Adipose tissue (tissue), 3 donors: ENCODE results near the gene OBSCN. TPM values are rescaled to one million over a fixed set of nuclear protein-coding genes. Genes with fewer than 3 reads are reported as not detected.

Experiments
- H3K27ac ChIP-seq: one replicate; pipeline ENCODE4 v1.5.1; 2013; ENCODE audit warnings: low read depth, low read length
- WGBS, 3 donors: extraction: QIAGEN DNeasy Blood & Tissue Kit; methylation state at CpG; one replicate each; pipeline ENCODE4 v1.1.7; 2013; 5-methylcytosine and 5-hydroxymethylcytosine counted together
- polyA plus RNA-seq, 3 donors: library from polyadenylated mRNA; stranded (reverse); fragments of 200-250 nt; gene quantifications; one replicate each; pipeline ENCODE4 v1.2.3, GENCODE V29; 2013
- donor health status: healthy with polysubstance abuse.
- donor health status: Bipolar disorder and iron deficiency.
- donor health status: healthy.

OBSCN gene
- polyA plus RNA-seq, 3 donors = 3.0 to 7.9 (median 3.2) TPM

DNA sequence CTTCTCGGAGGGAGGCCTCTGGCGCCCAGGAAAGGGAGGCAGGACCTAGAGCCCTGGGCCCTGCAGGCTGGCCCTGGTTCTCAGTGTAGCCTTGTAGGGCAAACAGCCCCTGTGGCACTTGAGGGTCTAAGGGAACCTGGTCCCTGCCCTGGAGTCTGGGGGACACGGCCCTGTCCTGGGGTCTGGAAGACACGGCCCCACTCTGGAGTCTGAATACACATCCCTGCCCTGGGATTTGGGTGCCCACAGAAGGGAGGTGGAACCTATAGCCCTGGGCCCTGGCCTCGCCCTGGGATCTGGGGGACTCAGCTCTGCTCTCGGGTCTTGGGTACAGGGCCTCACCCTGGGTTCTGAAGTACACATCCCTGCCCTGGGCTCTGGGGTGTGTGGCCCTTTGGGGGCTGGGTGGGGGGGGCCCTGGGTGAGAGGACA lies 97.9 kb downstream of the OBSCN start:
- 89 to 91% (median 90%) methylated on average over 6 of the region's 6 CpGs for WGBS, 3 donors
- H3K27ac ChIP-seq = no peak overlapping the region

DNA sequence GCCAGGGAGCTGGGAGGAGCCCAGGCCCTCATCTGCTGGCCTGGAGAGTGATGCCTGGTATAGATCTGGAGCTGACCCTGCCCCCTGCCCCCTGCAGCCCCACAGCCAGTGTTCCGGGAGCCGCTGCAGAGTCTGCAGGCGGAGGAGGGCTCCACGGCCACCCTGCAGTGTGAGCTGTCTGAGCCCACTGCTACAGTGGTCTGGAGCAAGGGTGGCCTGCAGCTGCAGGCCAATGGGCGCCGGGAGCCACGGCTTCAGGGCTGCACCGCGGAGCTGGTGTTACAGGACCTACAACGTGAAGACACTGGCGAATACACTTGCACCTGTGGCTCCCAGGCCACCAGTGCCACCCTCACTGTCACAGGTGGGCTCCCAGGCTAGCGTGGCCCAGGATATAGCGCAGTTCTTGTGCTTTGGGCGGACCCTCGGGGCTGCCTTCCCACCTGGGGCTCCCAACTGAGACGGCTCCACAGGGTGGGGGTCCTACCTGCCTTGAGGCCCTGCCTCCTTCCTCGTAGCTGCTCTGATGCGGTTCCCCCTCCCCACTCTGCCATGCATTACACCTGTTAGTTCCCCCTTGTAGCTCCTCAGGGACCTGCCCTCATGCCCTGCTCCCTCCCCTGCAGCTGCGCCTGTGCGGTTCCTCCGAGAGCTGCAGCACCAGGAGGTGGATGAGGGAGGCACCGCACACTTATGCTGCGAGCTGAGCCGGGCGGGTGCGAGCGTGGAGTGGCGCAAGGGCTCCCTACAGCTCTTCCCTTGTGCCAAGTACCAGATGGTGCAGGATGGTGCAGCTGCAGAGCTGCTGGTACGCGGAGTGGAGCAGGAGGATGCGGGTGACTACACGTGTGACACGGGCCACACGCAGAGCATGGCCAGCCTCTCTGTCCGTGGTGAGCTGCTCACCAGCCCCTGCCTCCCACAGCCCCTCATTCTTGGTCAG lies 98.7 kb downstream of the OBSCN start:
- WGBS, 3 donors = 71 to 78% (median 72%) methylated on average over 34 to 35 of the region's 35 CpGs

DNA sequence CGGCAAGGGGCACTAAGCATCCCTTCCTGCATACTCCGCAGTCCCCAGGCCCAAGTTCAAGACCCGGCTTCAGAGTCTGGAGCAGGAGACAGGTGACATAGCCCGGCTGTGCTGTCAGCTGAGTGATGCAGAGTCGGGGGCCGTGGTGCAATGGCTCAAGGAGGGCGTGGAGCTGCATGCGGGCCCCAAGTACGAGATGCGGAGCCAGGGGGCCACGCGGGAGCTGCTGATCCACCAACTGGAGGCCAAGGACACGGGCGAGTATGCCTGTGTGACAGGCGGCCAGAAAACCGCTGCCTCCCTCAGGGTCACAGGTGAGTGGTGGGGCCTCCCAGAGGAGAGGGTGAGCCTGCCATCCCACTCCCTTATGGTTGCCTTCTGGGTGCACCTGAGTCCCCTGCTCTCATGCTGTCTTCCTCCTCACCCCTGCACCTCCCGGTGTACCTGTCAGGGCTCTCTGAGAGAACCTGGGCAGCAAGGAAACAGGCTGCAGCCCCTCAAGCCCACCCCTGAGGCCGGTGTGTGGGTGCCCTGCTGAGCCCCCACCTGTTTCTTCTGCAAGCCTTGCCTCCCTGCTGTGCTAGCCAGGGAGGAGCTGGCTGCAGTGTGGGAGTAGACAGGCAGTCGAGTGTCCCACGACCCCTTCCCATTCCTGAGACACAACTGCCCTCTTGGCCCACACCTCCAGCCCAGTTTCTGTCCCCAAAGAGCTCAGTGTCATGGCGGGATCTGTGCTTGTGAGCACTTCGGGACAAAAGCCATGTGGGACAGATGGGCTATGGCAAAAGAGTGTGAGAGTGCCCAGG lies 99.6 kb downstream of the OBSCN start:
- 70 to 83% (median 77%) methylated on average over 19 to 22 of the region's 22 CpGs for WGBS, 3 donors
- H3K27ac ChIP-seq = no peak overlapping the region

More for the DNA sequence above, 98.7 kb downstream of the OBSCN start:
- H3K27ac ChIP-seq = no peak overlapping the region

DNA sequence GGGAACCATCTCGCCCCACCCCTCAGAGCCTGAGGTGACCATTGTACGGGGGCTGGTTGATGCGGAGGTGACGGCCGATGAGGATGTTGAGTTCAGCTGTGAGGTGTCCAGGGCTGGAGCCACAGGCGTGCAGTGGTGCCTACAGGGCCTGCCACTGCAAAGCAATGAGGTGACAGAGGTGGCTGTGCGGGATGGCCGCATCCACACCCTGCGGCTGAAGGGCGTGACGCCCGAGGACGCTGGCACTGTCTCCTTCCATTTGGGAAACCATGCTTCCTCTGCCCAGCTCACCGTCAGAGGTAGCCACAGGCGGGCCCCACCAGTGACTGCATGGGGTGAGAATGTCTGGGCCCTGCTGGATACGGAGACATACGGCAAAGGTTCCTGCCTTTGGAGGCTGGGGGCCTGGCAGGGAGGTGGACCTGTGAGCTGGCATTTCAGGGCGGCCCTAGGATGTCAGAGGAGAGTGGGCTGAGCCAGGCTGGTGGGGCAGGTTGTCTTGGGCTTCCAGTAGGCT lies 100.3 kb downstream of the OBSCN start:
- H3K27ac ChIP-seq = no peak overlapping the region
- 78 to 94% (median 91%) methylated on average over 18 of the region's 18 CpGs for WGBS, 3 donors

DNA sequence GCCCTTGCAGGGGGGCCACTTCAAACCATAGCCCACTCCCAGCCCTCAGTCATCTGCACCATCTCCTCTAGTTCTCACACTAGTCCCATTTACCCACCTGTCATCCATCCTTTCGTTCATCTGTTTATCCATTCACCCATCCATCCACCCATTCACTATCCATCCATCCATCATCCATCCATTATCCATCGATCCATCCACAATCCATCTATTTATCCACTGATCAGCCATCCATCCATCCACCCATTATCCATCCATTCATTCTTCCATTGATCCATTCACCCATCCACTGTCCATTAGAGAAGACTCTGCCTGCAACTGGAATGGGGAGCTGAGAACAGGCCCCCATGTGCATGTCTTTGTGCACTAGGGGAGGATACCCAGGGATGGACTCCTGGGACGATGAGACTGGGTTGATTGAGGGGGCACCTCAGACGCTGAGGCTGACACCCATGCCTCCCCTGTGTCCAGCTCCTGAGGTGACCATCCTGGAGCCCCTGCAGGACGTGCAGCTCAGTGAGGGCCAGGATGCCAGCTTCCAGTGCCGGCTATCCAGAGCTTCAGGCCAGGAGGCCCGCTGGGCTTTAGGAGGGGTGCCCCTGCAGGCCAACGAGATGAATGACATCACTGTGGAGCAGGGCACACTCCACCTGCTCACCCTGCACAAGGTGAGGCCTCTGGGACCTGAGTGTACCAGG lies 100.9 kb downstream of the OBSCN start:
- H3K27ac ChIP-seq = no peak overlapping the region
- 70 to 84% (median 79%) methylated on average over 8 of the region's 8 CpGs for WGBS, 3 donors

DNA sequence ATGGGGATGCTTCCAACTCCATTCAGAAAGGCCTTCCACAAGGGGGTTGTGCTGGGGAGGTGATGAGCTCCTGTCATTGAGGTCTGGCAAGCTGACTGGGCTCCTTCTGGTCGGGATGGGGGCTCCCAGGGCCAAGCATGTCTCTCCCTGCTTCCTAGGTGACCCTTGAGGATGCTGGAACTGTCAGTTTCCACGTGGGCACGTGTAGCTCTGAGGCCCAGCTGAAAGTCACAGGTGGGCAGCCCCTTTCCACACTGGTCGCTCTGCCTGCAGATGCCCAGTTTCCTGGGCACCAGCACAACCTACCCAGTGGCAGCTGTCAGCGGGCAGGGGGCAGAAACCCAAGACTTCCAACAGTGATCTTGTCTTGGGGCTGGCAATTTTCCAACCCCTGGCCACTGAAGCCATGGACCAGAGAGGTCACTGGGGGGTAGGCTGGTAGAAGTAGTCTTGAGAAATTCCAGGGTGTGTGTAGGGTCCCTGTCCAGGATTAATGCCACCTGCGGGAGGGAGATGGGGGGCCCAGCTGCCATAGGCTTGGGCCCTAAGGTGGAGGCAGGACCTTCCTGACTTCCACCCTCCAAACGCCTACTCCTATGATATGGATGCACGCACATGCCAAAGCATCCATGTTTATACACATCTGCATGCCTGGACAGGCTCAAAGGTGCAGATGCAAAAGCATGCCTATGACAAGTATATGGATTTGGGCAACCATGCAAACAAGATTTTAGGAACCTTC lies 101.7 kb downstream of the OBSCN start:
- 88 to 93% (median 89%) methylated on average over 8 of the region's 8 CpGs for WGBS, 3 donors
- no peak overlapping the region for H3K27ac ChIP-seq

DNA sequence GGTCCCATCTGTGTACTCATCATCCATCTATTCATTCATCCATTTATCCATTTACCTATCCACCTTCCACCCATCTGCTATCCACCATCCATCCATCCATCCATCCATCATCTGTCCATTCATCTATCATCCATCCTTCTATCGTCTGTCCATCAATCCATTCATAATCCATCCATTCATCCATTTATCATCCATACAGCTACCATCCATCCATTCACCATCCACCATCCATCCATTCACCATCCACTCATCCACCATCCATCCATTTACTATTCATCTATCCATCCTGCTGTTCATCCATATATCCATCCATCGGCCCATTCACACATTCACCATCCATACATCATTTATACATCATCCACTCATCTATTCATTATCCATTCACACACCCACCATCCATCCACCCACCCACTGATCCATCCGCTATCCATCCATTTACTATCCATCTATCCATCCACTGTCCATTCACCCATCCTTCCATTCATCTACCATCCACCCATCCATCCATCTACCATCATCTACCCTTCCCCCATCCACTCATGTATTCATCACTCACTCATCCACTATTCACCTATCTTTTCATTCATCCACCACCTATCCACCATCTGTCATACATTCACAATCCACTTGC lies 102.4 kb downstream of the OBSCN start:
- WGBS, 3 donors = 94 to 97% (median 95%) methylated on average over 3 of the region's 3 CpGs
- H3K27ac ChIP-seq = no peak overlapping the region

DNA sequence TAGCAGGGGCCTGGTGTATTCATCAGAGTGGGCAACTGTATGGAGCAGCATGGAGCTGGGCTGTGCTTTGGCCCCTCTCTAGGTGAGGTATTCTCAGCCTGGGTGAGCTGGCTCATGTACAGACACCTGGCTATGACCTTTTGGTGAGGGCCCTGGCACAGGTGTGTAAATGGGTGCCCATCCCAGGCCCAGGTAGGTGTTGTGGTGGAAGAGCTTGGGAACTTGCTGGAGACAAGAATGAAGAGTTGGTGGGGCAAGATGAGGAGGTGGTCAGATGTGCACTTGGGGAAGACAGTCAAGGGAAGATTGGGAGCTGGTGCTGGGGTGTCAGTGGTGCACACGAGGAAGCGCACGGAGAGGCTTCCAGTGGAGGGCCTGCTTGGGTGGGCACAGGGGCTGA lies 103.2 kb downstream of the OBSCN start:
- 97% methylated on average over 3 of the region's 3 CpGs for WGBS, 3 donors
- no peak overlapping the region for H3K27ac ChIP-seq

DNA sequence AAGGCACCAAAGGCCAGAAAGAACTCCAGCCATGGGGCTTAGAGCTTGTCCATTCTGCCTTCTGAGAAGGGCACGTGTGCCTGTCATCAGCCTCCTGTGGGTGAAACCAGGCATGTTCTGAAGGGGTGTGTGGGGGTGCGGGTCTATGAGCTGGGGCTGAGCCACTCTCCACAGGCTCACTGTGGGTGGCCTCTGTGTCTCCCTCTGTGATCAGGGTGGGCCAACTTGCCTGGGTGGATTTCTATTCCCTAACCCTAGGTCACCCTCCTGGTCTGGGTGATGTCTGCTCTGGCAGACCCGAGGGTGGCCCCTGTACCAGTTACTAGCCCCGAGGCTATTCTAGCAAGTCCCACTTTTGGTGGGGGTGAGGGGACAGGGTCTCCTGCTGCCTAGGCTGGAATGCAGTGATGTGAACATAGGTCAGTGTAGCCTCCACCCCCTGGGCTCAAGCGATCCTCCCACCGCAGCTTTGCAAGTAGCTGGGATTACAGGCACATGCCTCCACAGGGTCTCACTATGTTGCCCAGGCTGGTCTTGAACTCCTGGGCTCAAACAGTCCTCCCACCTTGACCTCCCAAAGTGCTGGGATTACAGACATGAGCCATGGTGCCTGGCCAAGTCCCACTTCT lies 104.4 kb downstream of the OBSCN start:
- no peak overlapping the region for H3K27ac ChIP-seq
- 92 to 97% (median 94%) methylated on average over 6 of the region's 6 CpGs for WGBS, 3 donors

DNA sequence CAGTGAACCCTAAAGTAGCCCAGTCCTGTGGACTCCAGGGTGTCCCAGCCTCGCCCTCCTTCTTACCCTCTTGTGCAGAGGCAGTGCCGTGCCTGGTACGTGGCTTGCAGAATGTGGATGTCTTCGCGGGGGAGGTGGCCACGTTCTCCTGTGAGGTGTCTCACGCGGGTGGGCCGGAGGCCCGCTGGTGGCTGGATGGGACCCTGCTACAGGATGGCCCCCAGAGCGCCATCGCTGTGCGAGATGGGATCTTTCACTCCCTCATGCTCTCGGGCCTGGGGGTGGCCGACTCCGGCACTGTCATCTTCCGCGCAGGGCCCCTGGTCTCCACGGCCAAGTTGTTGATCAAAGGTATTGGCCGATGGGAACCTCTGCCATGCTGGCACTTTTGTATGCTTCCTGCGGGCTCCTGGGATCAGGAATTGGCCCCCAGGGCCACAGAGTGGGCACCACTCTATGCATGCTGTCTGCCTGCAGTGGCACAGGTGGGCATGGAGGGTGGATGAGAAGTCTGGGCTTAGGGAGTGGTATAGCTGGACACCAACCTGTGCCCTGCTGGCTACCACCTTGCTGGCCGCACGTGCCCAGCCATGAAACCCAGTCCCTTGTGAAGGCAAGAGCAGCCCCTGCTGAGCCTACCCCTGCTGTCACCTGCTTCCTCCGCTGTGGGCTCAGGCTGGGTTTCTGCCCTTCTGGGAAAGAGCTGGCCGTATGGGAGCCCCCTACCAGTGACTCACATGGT lies 105.9 kb downstream of the OBSCN start:
- 94 to 97% (median 97%) methylated on average over 25 of the region's 25 CpGs for WGBS, 3 donors
- no peak overlapping the region for H3K27ac ChIP-seq

DNA sequence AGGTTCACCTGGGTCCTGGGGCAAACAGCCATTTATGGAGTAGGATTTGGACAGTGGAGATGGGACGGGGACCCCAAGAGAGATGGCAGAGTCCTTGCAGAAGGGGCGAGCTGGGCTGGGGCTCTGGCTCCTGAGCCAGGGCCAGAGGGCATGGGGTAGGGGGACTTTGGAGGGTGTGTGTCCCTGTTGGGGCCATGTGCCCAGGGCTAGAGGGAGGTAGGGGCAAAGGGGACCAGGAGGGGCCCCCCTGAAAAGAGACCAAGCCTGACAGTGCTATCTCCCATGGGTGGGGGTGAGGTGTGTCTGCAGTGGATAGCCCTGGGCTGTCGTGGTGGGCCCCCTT lies 106.4 kb downstream of the OBSCN start:
- 84 to 92% (median 91%) methylated on average over 3 of the region's 3 CpGs for WGBS, 3 donors

DNA sequence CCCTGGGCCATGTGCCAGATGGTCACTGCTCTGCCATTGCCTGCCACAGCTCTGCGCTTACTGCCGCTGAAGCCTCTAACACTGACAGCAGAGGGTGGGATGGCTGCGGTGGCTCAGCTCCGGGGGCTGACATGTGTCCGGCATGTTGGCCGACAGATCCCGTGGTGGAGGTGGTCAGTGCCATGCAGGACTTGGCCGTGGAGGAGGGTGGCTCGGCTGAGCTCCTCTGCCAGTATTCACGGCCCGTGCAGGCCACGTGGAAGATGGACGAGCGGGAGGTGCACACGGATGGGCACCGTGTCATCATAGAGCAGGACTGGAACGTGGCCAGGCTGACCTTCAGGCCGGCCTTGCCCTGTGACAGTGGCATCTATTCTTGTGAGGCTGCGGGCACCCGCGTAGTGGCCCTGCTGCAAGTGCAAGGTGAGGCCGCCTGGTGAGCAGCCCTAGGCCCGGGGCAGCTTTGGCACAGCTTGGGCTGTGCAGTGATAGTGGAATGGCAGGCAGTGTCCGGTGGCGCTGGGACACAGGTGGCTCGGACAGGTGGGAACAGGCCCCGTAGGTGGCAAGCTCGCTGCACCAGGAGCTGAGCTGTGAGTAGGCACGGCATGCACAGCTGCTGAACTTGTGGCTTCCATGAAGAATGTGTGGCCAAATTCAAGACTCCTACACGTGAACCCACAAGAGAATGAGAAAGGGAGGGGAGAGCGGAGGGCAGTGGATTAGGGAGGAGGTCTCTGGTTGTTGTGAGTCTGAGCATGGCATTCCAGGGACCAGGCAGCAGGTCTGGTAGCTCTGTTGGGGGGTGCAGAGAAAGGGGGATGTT lies 107.0 kb downstream of the OBSCN start:
- H3K27ac ChIP-seq = no peak overlapping the region
- WGBS, 3 donors = 93 to 96% (median 95%) methylated on average over 31 of the region's 31 CpGs

More for the DNA sequence above, 106.4 kb downstream of the OBSCN start:
- no peak overlapping the region for H3K27ac ChIP-seq

DNA sequence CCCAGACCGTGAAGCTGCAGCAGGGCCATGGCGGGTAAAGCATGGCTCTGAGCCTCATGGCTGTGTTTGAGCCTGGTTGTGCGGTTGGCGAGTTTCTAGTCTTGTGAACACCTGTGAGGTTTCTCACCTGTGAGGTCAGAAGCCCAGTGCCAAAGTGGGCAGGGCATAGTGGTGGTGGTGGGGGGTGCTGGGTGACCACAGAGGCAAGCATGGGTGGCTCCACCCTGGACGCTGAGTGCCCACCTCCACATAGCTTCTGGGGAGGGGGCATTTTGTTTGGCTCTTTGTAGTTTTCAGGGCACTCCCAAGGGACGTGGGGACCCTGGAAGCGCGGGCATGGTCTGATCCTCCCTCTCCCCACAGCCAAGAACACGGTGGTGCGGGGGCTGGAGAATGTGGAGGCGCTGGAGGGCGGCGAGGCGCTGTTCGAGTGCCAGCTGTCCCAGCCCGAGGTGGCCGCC lies 107.7 kb downstream of the OBSCN start:
- no peak overlapping the region for H3K27ac ChIP-seq
- 79 to 89% (median 83%) methylated on average over 17 of the region's 17 CpGs for WGBS, 3 donors

DNA sequence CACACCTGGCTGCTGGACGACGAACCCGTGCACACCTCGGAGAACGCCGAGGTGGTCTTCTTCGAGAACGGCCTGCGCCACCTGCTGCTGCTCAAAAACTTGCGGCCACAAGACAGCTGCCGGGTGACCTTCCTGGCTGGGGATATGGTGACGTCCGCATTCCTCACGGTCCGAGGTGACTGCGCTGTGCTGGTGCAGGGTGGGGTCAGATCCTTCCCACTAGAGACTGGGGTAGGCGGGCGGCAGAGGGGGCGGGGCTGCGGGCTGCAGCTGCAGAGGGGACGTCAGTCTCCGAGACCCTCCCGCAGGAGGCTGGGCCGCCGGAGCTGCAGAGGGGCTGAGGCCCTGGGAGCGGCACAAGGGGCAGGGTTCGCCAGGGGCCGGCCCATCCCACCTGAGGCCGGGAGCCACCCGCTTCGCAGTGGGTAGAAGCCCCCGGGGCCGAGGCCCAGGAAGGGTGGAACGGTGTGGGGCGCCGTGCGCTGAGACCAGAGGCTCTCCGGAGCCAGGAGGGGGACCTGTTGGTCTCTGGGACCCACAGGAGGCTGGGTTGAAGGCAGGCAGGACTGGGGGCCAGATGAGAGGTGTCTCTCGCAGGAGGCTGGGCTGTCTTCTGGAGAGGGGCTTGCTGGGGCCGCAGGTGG lies 108.2 kb downstream of the OBSCN start:
- 67 to 89% (median 82%) methylated on average over 38 to 40 of the region's 40 CpGs for WGBS, 3 donors
- H3K27ac ChIP-seq = no peak overlapping the region
